Measurements from ENCODE around the gene SUPT20H.
A peak's percentile ranks its signal among the peaks of the same experiment; 100 is the strongest.

The SUPT20H gene

GRCh38 chr13:37058910-37059847 is at the start of gene SUPT20H:
Gene SUPT20H (minus strand): TSS chr13:37059688. CDS start chr13:37051490, 8,198 bp downstream.
- peak; percentile 93 to 97 for DNase-seq (ENCODE audit: low read depth in 2 of 2)

- DNase-seq (ENCODE audit: low read depth in 2 of 2), result no peak
Measured at GRCh38 chr13:37109051-37109678, 49.7 kb upstream of the SUPT20H start.

GRCh38 chr13:37107868-37108267 is 48.4 kb upstream of the SUPT20H start:
- DNase-seq (ENCODE audit: low read depth in 2 of 2), result no peak

- no peak for DNase-seq (ENCODE audit: low read depth in 2 of 2)
Measured at GRCh38 chr13:37107456-37107855, 48.0 kb upstream of the SUPT20H start.

- no peak for DNase-seq (ENCODE audit: low read depth in 2 of 2)
Measured at GRCh38 chr13:37106642-37107041, 47.2 kb upstream of the SUPT20H start.

- no peak for DNase-seq (ENCODE audit: low read depth in 2 of 2)
Measured at GRCh38 chr13:37105251-37105714, 45.8 kb upstream of the SUPT20H start, which contains the start of gene CSNK1A1L. Gene CSNK1A1L (minus strand): TSS chr13:37105664. CDS start chr13:37105256, 408 bp downstream.

- DNase-seq (ENCODE audit: low read depth in 2 of 2), result no peak
Measured at GRCh38 chr13:37102896-37103295, 43.4 kb upstream of the SUPT20H start.

- no peak for DNase-seq (ENCODE audit: low read depth in 2 of 2)
Measured at GRCh38 chr13:37101201-37101600, 41.7 kb upstream of the SUPT20H start.

GRCh38 chr13:37100731-37101130 is 41.2 kb upstream of the SUPT20H start:
- no peak for DNase-seq (ENCODE audit: low read depth in 2 of 2)

- DNase-seq (ENCODE audit: low read depth in 2 of 2), result no peak
Measured at GRCh38 chr13:37097076-37097475, 37.6 kb upstream of the SUPT20H start.

GRCh38 chr13:37094840-37095239 is 35.4 kb upstream of the SUPT20H start:
- no peak for DNase-seq (ENCODE audit: low read depth in 2 of 2)

GRCh38 chr13:37094099-37094498 is 34.6 kb upstream of the SUPT20H start:
- no peak for DNase-seq (ENCODE audit: low read depth in 2 of 2)

GRCh38 chr13:37091835-37092234 is 32.3 kb upstream of the SUPT20H start:
- DNase-seq (ENCODE audit: low read depth in 2 of 2), result no peak

GRCh38 chr13:37090912-37091311 is 31.4 kb upstream of the SUPT20H start:
- no peak for DNase-seq (ENCODE audit: low read depth in 2 of 2)

- no peak for DNase-seq (ENCODE audit: low read depth in 2 of 2)
Measured at GRCh38 chr13:37089495-37089894, 30.0 kb upstream of the SUPT20H start.

GRCh38 chr13:37087486-37087885 is 28.0 kb upstream of the SUPT20H start:
- no peak for DNase-seq (ENCODE audit: low read depth in 2 of 2)

GRCh38 chr13:37085606-37086005 is 26.1 kb upstream of the SUPT20H start:
- DNase-seq (ENCODE audit: low read depth in 2 of 2), result no peak

GRCh38 chr13:37076818-37077217 is 17.3 kb upstream of the SUPT20H start:
- DNase-seq (ENCODE audit: low read depth in 2 of 2), result no peak

- DNase-seq (ENCODE audit: low read depth in 2 of 2), result no peak
Measured at GRCh38 chr13:37075164-37075563, 15.7 kb upstream of the SUPT20H start.

GRCh38 chr13:37074703-37075102 is 15.2 kb upstream of the SUPT20H start:
- DNase-seq (ENCODE audit: low read depth in 2 of 2), result no peak

GRCh38 chr13:37072024-37072423 is 12.5 kb upstream of the SUPT20H start:
- no peak for DNase-seq (ENCODE audit: low read depth in 2 of 2)

GRCh38 chr13:37070956-37071355 is 11.5 kb upstream of the SUPT20H start:
- DNase-seq (ENCODE audit: low read depth in 2 of 2), result no peak

Measured in stimulated activated CD4-positive, alpha-beta T cell treated with anti-CD3 and anti-CD28 coated beads, Interleukin-1b, Interleukin-23, amount 100 ng/mL, for 4 hours (primary cell).